WTC11 (cell line): ENCODE measurements around the gene ROBO1. TPM values are rescaled to one million over a fixed set of nuclear protein-coding genes. Genes with fewer than 3 reads are reported as not detected.

Experiments
- ATAC-seq: fragments of 200-7000 bp; cut with Tn5 transposase; 2 replicates; pipeline ENCODE4 v1.10.0; 2021; ENCODE audit warnings: mild to moderate bottlenecking, moderate library complexity
- CTCF ChIA-PET: fragments of 300-600 bp; sonication (Branson Sonifier 250); formaldehyde crosslinking; loops from one replicate; lab custom pipeline; 2021; ENCODE audit warnings: antibody characterized with exemption; lab: Charles Lee
- POLR2A ChIA-PET: fragments of 350-600 bp; sonication (Branson Sonifier 250); formaldehyde crosslinking; loops from one replicate; lab custom pipeline; 2021; ENCODE audit warnings: antibody characterized with exemption; lab: Charles Lee
- DNase-seq: peaks from one replicate; pipeline ENCODE4 v3.0.0; 2021; ENCODE audit warnings: low spot score
- H3K27ac Mint-ChIP-seq: 2 replicates; pipeline ENCODE4 v1.8.0; 2021; ENCODE audit warnings: mixed read lengths
- H3K27me3 Mint-ChIP-seq: 2 replicates; pipeline ENCODE4 v1.8.0; 2021; ENCODE audit warnings: low read depth, mild to moderate bottlenecking, moderate library complexity, mixed read lengths
- H3K36me3 Mint-ChIP-seq: 2 replicates; pipeline ENCODE4 v1.8.0; 2021; ENCODE audit warnings: mixed read lengths
- H3K4me1 Mint-ChIP-seq: 2 replicates; pipeline ENCODE4 v1.8.0; 2022; ENCODE audit warnings: mixed read lengths
- H3K4me3 Mint-ChIP-seq: 2 replicates; pipeline ENCODE4 v1.8.0; 2021; ENCODE audit warnings: mild to moderate bottlenecking, moderate library complexity, mixed read lengths
- H3K9me3 Mint-ChIP-seq: 2 replicates; pipeline ENCODE4 v1.8.0; 2021; ENCODE audit warnings: mixed read lengths
- CREM ChIP-seq: sonication (generic); formaldehyde crosslinking; IDR thresholded peaks from 2 replicates; pipeline ENCODE4 v1.8.1; 2022; ENCODE audit warnings: mild to moderate bottlenecking, missing genetic modification reagents, moderate library complexity
- E2F1 ChIP-seq: sonication (generic); formaldehyde crosslinking; IDR thresholded peaks from 2 replicates; pipeline ENCODE4 v1.8.0; 2022; ENCODE audit warnings: mild to moderate bottlenecking, missing genetic modification reagents
- ELF4 ChIP-seq: sonication (generic); formaldehyde crosslinking; IDR thresholded peaks from 2 replicates; pipeline ENCODE4 v1.8.1; 2022; ENCODE audit warnings: low read depth, mild to moderate bottlenecking, moderate library complexity, missing genetic modification reagents
- EMX1 ChIP-seq: fragments of 250-450 bp; sonication (Bioruptor Pico); IDR thresholded peaks from 2 replicates; pipeline ENCODE4 v1.8.0; 2021; ENCODE audit warnings: mild to moderate bottlenecking
- ETV6 ChIP-seq: sonication (generic); formaldehyde crosslinking; IDR thresholded peaks from 2 replicates; pipeline ENCODE4 v1.8.1; 2022; ENCODE audit warnings: mild to moderate bottlenecking, missing genetic modification reagents
- FOXP4 ChIP-seq: sonication (generic); formaldehyde crosslinking; IDR thresholded peaks from 2 replicates; pipeline ENCODE4 v1.8.0; 2022; ENCODE audit warnings: mild to moderate bottlenecking, missing genetic modification reagents
- GABPB1 ChIP-seq: sonication (generic); formaldehyde crosslinking; IDR thresholded peaks from 2 replicates; pipeline ENCODE4 v1.8.1; 2023; ENCODE audit warnings: mild to moderate bottlenecking, missing genetic modification reagents
- JUN ChIP-seq: sonication (generic); formaldehyde crosslinking; IDR thresholded peaks from 2 replicates; pipeline ENCODE4 v1.8.0; 2023; ENCODE audit warnings: mild to moderate bottlenecking, missing genetic modification reagents
- NFATC4 ChIP-seq: fragments of 250-450 bp; sonication (Bioruptor Pico); IDR thresholded peaks from 2 replicates; pipeline ENCODE4 v1.9.0; 2021; ENCODE audit warnings: mild to moderate bottlenecking
- OVOL2 ChIP-seq: fragments of 250-450 bp; sonication (Bioruptor Pico); IDR thresholded peaks from 2 replicates; pipeline ENCODE4 v1.9.0; 2021; ENCODE audit warnings: mild to moderate bottlenecking, borderline replicate concordance
- PREB ChIP-seq: sonication (generic); formaldehyde crosslinking; IDR thresholded peaks from 2 replicates; pipeline ENCODE4 v1.8.1; 2022; ENCODE audit warnings: mild to moderate bottlenecking, missing genetic modification reagents, moderate library complexity, borderline replicate concordance
- SMAD3 ChIP-seq: sonication (generic); formaldehyde crosslinking; IDR thresholded peaks from 2 replicates; pipeline ENCODE4 v1.8.0; 2022; ENCODE audit warnings: missing genetic modification reagents, mild to moderate bottlenecking, borderline replicate concordance
- SMAD4 ChIP-seq: sonication (generic); formaldehyde crosslinking; IDR thresholded peaks from 2 replicates; pipeline ENCODE4 v1.8.0; 2022; ENCODE audit warnings: mild to moderate bottlenecking, missing genetic modification reagents
- SOX15 ChIP-seq: fragments of 250-450 bp; sonication (Bioruptor Pico); IDR thresholded peaks from 2 replicates; pipeline ENCODE4 v1.9.0; 2021; ENCODE audit warnings: mild to moderate bottlenecking
- ZBTB21 ChIP-seq: sonication (generic); formaldehyde crosslinking; IDR thresholded peaks from 2 replicates; pipeline ENCODE4 v1.8.1; 2023; ENCODE audit warnings: mild to moderate bottlenecking, missing genetic modification reagents, borderline replicate concordance
- ZNF121 ChIP-seq: sonication (generic); formaldehyde crosslinking; IDR thresholded peaks from 2 replicates; pipeline ENCODE4 v1.8.0; 2023; ENCODE audit warnings: missing genetic modification reagents
- ZNF138 ChIP-seq: sonication (generic); formaldehyde crosslinking; conservative IDR thresholded peaks from 2 replicates; pipeline ENCODE4 v1.8.1; 2022; ENCODE audit warnings: mild to moderate bottlenecking, moderate library complexity, missing genetic modification reagents
- ZNF219 ChIP-seq: sonication (generic); formaldehyde crosslinking; IDR thresholded peaks from 2 replicates; pipeline ENCODE4 v1.8.0; 2023; ENCODE audit warnings: missing genetic modification reagents, mild to moderate bottlenecking, borderline replicate concordance
- ZNF263 ChIP-seq: sonication (generic); formaldehyde crosslinking; IDR thresholded peaks from 2 replicates; pipeline ENCODE4 v1.8.1; 2022; ENCODE audit warnings: low read depth, mild to moderate bottlenecking, moderate library complexity, missing genetic modification reagents
- ZNF512 ChIP-seq: sonication (generic); formaldehyde crosslinking; IDR thresholded peaks from 2 replicates; pipeline ENCODE4 v1.8.1; 2022; ENCODE audit warnings: missing genetic modification reagents, borderline replicate concordance
- ZNF532 ChIP-seq: fragments of 250-450 bp; sonication (Bioruptor Pico); IDR thresholded peaks from 2 replicates; pipeline ENCODE4 v1.9.0; 2021; ENCODE audit warnings: mild to moderate bottlenecking, borderline replicate concordance
- total RNA-seq: library from RNA; stranded (reverse); gene quantifications from 3 replicates; pipeline ENCODE4 v1.2.3, GENCODE V29; 2021

ROBO1 gene
- total RNA-seq, 1 experiment from 2014 or later = 90.9 TPM

GRCh38 chr3:79639855-79640254 lies 127.9 kb downstream of the ROBO1 start:
- TF ChIP-seq JUN (CRISPR knock-in tag) = no peak
- TF ChIP-seq SMAD4 (CRISPR knock-in tag) = no peak
- TF ChIP-seq SOX15 = no peak
- no peak for TF ChIP-seq EMX1 (CRISPR knock-in tag)
- peaks cover 10% of the 10 kb centered on the region for H3K4me1 Mint-ChIP-seq
- no peaks in the 10 kb centered on the region for H3K27me3 Mint-ChIP-seq
- no peak overlapping the region for H3K27ac Mint-ChIP-seq
- ATAC-seq (no peak), DNase-seq (no peak)
- H3K9me3 Mint-ChIP-seq = peaks cover 8% of the 10 kb centered on the region; the same call in 1 of the 2 replicates
- CTCF ChIA-PET = no interaction called here
- POLR2A ChIA-PET = no interaction called here
- H3K36me3 Mint-ChIP-seq = no peaks in the 10 kb centered on the region
- H3K4me3 Mint-ChIP-seq = no peak overlapping the region

GRCh38 chr3:79636372-79636771 lies 131.4 kb downstream of the ROBO1 start:
- H3K9me3 Mint-ChIP-seq = peaks cover 8% of the 10 kb centered on the region; the same call in 1 of the 2 replicates
- DNase-seq (no peak), ATAC-seq (no peak)
- no peak overlapping the region for H3K27ac Mint-ChIP-seq
- H3K27me3 Mint-ChIP-seq = no peaks in the 10 kb centered on the region
- no peaks in the 10 kb centered on the region for H3K36me3 Mint-ChIP-seq
- POLR2A ChIA-PET = no interaction called here
- H3K4me3 Mint-ChIP-seq = no peak overlapping the region
- no peaks in the 10 kb centered on the region for H3K4me1 Mint-ChIP-seq
- TF ChIP-seq E2F1 (CRISPR knock-in tag) = no peak
- no peak for TF ChIP-seq ZNF512 (CRISPR knock-in tag)
- no peak for TF ChIP-seq PREB (CRISPR knock-in tag)
- CTCF ChIA-PET = no interaction called here

- no peak overlapping the region for H3K27ac Mint-ChIP-seq
- no peaks in the 10 kb centered on the region for H3K4me1 Mint-ChIP-seq
- no peaks in the 10 kb centered on the region for H3K27me3 Mint-ChIP-seq
- H3K36me3 Mint-ChIP-seq = no peaks in the 10 kb centered on the region
- ChIA-PET CTCF (interaction anchor here (0.6 kb wide), 1 partner anchor 959 kb away, joined by 4 read pairs; no protein-coding TSS in a partner anchor), POLR2A (no interaction called here)
- no peaks in the 10 kb centered on the region for H3K9me3 Mint-ChIP-seq
- DNase-seq = no peak
- ATAC-seq = no peak
- H3K4me3 Mint-ChIP-seq = no peak overlapping the region
- TF ChIP-seq FOXP4 (CRISPR knock-in tag) (no peak), ZNF532 (no peak), ZNF263 (no peak), ZNF121 (CRISPR knock-in tag) (no peak), GABPB1 (CRISPR knock-in tag) (no peak), CREM (CRISPR knock-in tag) (no peak), NFATC4 (no peak), OVOL2 (no peak), ELF4 (CRISPR knock-in tag) (no peak), ZNF138 (CRISPR knock-in tag) (no peak), ZNF219 (CRISPR knock-in tag) (no peak), ETV6 (no peak), ZBTB21 (CRISPR knock-in tag) (no peak), SMAD3 (CRISPR knock-in tag) (no peak)
These were observed 135.0 kb downstream of the ROBO1 start for GRCh38 chr3:79632842-79633241.
